HL-60 (cell line): ENCODE data around the gene GPAM.
"Not testable (repeated sequence)": the region's sequence is repeated elsewhere in the genome, so short reads cannot be mapped to it uniquely, and the experiment has no call there.

ENCODE experiments used
- DNase-seq, 2 experiments: peaks; one replicate each; pipeline ENCODE4 v3.0.0-alpha.2; 2010 to 2020; ENCODE audit warnings: low read depth in 1 of 2, low spot score in 1 of 2
- H3K27ac ChIP-seq: fragments of 250-450 bp; sonication (Bioruptor Pico); replicated peaks from 2 replicates; pipeline ENCODE4 v1.5.1; 2020; ENCODE audit warnings: mild to moderate bottlenecking, moderate library complexity
- H3K27me3 ChIP-seq: fragments of 250-450 bp; sonication (Bioruptor Pico); 2 replicates; pipeline ENCODE4 v1.5.1; 2021; ENCODE audit warnings: mild to moderate bottlenecking, moderate library complexity; ENCODE audit not compliant: insufficient read depth, poor library complexity, severe bottlenecking
- H3K4me3 ChIP-seq: replicated peaks from 2 replicates; pipeline ENCODE4 v1.5.1; 2011; ENCODE audit warnings: mild to moderate bottlenecking, control low read depth, low read length; ENCODE audit not compliant: insufficient read depth
- CTCF ChIP-seq: IDR thresholded peaks from one replicate; pipeline ENCODE4 v1.5.1; 2011; ENCODE audit warnings: low read length, control low read depth, inconsistent platforms; ENCODE audit not compliant: insufficient read depth
- GABPA ChIP-seq: IDR thresholded peaks from 2 replicates; pipeline ENCODE4 v1.6.1; 2012; ENCODE audit warnings: low read depth
- POLR2AphosphoS5 ChIP-seq: IDR thresholded peaks from 2 replicates; pipeline ENCODE4 v1.6.1; 2012; ENCODE audit warnings: low read depth
- REST ChIP-seq: IDR thresholded peaks from 2 replicates; pipeline ENCODE4 v1.6.1; 2012; ENCODE audit warnings: low read depth; ENCODE audit not compliant: insufficient replicate concordance
- SPI1 ChIP-seq: IDR thresholded peaks from 2 replicates; pipeline ENCODE4 v1.6.1; 2012; ENCODE audit warnings: low read depth, mild to moderate bottlenecking, borderline replicate concordance

The GPAM gene

GRCh38 chr10:112201334-112201733, 17.8 kb upstream of the GPAM start:
- no peaks in the 10 kb centered on the region for H3K27me3 ChIP-seq
- TF ChIP-seq GABPA = no peak
- TF ChIP-seq CTCF = no peak
- no peak for TF ChIP-seq REST
- no peak for TF ChIP-seq SPI1
- no peak for TF ChIP-seq POLR2AphosphoS5
- H3K4me3 ChIP-seq = no peak overlapping the region
- no peak overlapping the region for H3K27ac ChIP-seq
- no peak for DNase-seq

DNA sequence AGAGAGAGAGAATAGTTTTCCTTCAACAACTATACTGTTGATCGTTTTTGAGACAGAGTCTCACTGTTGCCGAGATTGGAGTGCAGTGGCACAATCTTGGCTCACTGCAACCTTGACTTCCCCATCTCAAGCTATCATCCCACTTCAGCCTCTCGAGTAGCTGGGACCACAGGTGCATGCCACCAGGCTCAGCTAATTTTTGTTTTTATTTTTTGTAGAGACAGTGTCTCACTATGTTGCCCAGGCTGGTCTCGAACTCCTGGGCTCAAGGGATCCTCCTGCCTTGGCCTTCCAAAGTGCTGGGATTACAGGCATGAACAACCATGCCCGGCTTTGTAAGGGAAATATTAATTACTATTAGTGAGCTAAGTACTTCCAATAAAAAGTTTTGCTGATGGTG, 16.7 kb upstream of the GPAM start:
- not testable (repeated sequence) for DNase-seq, H3K27ac ChIP-seq, H3K27me3 ChIP-seq, H3K4me3 ChIP-seq

GRCh38 chr10:112197662-112198061, 14.1 kb upstream of the GPAM start:
- not testable (repeated sequence) for DNase-seq, H3K4me3 ChIP-seq, H3K27ac ChIP-seq, H3K27me3 ChIP-seq

- Histone ChIP-seq H3K4me3 (no peak overlapping the region), H3K27me3 (peaks cover 2% of the 10 kb centered on the region), H3K27ac (no peak overlapping the region)
- no peak for DNase-seq
- TF ChIP-seq POLR2AphosphoS5 (no peak), CTCF (no peak), SPI1 (no peak), GABPA (no peak), REST (no peak)
Measured at GRCh38 chr10:112195224-112195623, 11.7 kb upstream of the GPAM start.

DNA sequence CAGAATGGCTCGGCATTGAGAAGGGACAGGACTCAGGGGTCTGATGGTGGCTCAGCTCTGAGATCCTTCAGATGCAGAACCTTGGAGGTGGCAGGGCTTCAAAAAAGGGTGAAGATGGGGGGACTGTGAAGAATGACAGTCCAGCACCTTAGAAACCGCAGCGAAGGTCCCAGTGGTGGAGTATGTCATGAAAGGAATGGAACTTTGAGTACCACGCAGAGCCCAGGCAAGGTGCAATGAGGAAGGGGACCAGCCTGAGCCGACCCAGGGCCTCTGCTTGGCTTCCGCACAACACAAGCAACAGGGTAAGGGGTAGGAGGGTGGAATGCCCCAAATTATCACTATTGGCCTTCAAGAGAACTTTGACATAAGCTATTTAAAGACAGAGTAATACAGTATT, 8.2 kb upstream of the GPAM start:
- no peak overlapping the region for H3K4me3 ChIP-seq
- no peak overlapping the region for H3K27ac ChIP-seq
- H3K27me3 ChIP-seq = peaks cover 2% of the 10 kb centered on the region
- no peak for TF ChIP-seq GABPA
- no peak for TF ChIP-seq REST
- no peak for TF ChIP-seq SPI1
- no peak for TF ChIP-seq POLR2AphosphoS5
- no peak for TF ChIP-seq CTCF
- DNase-seq = no peak
